ENCODE measurements around the gene SCYL3.
"Not testable (repeated sequence)": the region's sequence is repeated elsewhere in the genome, so short reads cannot be mapped to it uniquely, and the experiment has no call there.

SCYL3 gene

GRCh38 chr1:169811418-169812035 lies 82.2 kb downstream of the SCYL3 start:
- not testable (repeated sequence) for DNase-seq

DNA sequence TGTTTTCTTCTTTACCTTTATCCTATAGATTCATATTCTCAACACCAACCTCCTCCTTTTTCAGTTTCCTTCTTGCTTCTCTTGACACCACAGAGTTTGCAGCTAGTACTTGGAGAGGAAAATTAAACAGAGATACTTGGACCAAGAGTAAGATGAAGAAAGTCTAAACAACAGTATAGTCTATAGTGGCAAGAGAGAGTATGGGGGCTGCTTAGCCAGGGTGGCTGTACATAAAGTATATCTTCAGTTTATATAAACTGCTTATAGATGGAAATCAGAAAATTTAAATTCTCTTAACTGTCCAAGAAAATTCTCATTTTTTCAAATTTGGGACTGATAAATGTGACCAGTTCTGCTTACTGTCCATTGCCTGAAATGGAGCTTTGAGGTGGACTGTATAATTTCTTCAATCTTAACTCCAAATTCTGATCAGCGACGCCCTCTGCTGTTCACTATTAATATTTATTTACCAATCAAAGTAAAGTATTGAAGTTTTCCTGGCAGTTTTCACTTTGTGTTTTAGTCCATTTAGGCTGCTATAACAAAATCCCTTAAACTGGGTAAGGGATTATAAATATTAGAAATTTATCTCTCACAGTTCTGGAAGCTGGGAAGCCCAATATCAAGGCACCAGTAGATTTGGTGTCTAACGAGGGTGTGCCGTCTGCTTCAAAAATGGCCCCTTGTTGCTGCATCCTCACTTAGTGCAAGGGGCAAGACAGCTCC lies 84.2 kb downstream of the SCYL3 start:
- peak; percentile 11 to 32 for DNase-seq

GRCh38 chr1:169804941-169805340 lies 88.8 kb downstream of the SCYL3 start:
- no peak for DNase-seq

DNA sequence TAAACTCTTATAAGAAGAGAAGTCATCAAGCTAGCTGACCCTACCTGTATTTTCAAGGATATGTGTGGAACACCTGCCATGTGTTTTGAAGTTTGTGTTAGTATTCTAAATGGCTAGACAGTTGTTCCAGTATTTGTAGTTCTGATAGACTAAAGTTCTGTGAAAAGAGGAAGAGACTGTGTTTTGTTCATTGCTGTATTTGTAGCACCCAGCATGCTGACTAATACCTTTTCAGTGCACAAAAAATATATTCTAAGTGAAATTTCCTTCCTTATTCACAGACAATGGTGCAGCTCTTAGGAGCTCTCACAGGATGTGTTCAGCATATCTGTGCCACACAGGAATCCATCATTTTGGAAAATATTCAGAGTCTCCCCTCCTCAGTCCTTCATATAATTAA lies 90.8 kb downstream of the SCYL3 start:
- DNase-seq: no peak
